ENCODE measurements around the gene OGFOD3.

OGFOD3 gene

DNA sequence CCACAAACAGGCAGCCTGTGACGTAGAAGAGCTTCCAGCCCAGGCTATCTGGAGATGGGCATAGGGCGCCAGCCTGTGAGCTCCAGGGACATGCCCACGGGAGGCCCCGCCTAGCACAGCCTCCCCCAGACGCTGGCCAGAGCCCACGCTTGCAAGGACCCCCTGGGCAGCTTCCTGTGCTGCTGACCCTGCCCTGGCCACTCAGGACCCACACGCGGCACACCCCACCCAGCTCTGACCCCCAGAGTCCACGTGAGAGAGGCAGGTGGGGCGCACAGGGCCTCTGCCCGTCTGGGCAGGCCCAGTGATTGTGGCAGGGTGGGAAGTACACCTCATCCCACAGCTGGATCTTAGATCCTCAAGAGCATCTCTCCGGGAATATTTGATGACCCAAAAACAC lies 28.3 kb upstream of the OGFOD3 start:
- DNase-seq (ENCODE audit: low spot score), result no peak

DNA sequence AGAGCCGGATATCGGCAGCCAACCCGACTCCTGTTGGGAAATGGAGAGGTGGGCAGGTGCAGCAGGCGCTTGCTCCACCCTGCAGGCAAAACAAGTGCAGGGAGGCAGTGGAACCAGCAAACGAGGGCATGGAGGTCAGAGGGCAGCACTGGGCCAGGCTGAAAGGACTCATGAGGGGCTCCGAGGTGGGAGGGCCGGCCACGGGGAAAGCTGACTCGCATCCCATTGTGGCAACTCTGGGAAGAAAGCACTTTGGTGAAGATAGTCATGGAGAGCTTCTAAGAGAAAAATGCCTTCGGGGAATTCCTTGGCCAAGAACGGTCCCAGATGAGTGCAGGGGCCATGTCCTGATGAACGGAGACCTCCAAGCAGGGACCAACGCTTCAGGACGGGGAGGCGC lies 27.7 kb upstream of the OGFOD3 start:
- no peak for DNase-seq (ENCODE audit: low spot score)

DNA sequence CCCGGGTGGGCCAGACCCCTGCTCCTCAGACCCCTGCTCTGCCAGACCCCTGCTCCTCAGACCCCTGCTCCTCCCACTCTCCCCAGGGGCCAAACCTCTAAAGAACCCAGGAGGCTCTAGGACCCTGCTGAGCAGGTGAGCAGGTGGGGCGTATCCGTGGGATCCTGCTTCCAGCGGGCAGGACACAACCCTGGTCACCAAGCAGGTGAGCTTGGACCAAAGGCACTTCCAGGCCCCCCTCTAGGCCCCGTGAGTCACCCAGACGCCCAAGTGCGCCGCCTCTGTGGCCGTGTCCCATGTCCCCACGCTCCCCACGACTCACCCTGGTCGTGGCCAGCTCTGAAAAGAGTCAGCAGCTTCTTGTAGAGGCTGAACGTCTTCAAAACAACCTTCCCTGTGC lies 27.2 kb upstream of the OGFOD3 start:
- no peak for DNase-seq (ENCODE audit: low spot score)

DNA sequence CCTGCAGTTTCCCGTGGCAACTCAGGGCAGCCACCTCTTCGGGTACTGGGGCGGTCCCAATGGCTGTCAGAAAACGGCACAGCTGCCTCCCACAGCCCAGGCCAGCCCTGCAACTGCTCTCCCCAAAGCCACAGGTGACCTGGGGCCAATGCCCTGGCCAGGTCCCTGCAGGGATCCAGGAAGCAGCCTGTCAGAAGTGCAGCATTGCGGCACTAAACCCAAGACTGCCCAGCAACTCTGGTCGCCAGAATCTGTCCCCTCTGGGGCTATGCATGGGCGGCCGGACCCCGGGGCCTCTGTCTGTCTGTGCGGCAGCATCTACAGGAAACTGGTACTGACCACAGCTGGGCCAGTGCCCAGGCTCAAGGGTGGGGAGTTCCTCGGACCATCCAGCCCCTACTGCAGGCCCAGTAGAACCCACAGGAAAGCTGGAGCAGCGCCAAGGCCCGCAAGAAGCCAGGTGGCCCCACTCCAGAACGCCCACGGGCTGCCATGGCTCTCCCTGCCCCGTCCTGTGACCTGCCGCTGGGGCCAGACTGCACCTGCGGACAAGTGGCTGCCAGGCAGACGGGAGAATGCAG lies 26.6 kb upstream of the OGFOD3 start:
- DNase-seq (ENCODE audit: low spot score), result no peak

DNA sequence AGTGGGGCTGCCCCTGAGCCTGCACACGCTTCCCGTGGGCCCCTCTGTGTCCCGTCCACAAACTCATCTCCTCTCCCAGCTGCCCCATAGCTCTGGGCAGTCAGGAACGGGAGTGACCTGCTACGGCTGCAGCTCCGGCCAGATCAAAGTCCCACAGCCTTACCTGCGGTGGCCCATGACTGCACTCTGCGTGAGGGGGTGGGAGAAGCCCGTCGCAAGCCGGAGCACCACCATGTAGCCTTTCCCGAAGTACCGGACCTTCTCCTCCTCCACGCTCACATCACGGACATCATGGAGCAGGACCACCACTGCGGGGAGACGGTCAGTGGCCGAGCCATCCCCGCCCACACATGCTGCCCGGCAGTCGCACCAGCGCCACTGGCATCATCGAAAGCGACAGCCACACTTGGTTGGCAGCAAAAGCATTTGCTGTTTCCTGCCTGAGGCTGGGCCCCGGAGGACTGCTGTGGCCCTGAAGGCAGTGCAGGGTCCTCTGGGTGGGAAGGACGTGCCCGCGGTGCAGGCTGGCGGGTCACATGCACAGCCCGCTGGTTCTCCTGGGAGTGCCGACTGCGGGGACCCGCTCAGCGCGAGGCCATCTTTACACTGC lies 26.0 kb upstream of the OGFOD3 start:
- no peak for DNase-seq (ENCODE audit: low spot score)

DNA sequence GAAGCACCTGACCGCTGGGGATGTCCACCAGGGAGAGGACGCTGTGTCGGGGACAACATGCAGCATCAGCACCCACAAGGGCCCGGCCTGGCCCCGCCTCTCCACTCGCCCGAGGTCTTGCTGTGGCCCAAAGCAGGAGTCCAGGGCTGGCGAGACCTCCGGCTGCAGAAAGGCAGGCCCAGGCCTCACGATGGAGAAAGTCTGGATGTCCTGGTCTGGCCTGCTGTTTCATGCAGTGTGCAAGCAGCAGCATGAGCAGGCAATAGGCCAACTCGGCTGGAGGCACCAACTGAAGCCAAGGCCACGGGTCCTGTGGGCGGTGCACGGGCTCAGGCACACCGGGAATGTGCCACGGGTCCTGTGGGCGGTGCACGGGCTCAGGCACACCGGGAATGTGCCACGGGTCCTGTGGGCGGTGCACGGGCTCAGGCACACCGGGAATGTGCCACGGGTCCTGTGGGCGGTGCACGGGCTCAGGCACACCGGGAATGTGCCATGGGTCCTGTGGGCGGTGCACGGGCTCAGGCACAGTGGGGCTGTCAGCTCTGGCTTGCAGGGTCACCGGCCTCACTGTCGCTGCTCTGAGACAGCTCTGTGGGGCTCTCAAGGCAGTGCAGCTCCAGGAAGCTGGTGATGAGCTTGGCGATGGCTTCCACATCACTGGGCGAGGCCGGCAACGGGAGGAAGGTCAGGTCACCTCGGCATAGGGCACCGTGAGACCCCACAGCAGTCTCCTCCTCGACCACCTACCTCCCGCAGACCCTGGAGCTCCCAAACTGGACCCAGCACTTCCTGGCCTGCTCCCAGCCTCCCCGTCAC lies 25.3 kb upstream of the OGFOD3 start:
- DNase-seq (ENCODE audit: low spot score), result no peak

DNA sequence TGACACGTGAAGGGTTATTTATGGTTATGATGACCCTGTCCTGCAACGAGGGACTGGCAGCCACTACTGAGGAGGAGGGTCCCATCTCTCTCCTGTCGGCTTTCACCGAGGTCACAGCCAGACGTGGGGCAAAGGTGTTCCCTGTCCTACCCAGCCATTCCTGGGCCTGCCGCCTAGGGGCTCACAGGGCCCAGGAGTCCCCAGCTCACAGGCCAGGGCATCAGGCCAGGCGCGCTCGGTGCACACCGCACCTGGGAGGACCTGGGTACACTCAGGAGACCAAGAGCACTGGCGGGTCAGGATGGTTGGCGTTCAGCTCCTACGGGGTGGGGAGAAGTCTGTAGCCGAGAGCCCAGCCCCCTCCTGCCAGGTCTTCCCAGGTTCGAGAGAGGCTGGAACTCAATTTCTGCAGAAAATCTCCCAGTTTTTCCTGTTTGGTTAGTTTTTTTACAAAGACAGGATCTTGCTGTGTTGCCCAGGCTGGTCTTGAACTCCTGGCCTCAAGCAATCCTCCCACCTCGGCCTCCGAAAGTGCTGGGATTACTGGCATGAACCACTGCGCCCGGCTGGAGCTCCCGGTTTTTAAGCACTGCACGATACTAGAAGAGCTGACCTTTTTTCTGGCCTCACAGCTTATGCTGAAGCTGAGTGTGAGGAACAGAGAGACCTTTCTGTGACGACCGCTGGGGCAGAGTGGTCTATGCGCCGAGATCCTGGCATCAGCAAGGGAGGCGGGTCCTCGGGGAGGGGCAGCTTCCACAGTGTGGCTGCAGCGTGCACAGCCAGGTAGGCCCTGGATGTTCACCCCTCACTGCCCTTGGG lies 24.5 kb upstream of the OGFOD3 start:
- no peak for DNase-seq (ENCODE audit: low spot score)

DNA sequence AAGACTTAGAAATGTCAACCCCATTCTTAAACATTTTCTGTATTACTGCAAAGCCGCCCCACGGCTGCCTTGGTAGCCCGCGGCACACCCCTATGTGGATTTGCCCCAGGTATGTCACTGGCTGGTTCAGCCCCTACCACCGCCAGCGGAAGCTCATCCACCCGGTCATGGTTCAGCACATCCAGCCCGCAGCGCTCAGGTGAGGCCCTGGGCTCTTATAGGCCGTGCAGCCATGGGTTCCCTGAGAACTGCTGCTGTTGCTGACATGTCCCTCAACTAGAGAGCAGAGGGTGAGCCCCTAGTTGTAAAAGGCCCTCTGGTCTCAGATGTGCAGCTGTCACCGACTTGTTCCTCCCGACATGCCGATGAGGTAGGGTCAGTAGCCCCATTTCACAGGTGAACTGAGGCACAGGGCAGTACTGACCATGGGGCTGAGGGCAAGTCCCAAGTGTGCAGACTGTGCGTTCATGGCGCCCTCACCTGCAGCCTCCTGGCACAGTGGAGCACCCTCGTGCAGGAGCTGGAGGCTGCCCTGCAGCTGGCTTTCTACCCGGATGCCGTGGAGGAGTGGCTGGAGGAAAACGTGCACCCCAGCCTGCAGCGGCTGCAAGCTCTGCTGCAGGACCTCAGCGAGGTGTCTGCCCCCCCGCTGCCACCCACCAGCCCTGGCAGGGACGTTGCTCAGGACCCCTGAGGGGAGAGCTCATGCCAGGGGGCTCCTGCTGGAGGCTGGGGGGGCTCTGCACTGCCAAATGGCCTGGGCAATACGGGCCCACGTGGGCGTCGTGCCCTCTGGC lies 23.5 kb upstream of the OGFOD3 start:
- no peak for DNase-seq (ENCODE audit: low spot score)

DNA sequence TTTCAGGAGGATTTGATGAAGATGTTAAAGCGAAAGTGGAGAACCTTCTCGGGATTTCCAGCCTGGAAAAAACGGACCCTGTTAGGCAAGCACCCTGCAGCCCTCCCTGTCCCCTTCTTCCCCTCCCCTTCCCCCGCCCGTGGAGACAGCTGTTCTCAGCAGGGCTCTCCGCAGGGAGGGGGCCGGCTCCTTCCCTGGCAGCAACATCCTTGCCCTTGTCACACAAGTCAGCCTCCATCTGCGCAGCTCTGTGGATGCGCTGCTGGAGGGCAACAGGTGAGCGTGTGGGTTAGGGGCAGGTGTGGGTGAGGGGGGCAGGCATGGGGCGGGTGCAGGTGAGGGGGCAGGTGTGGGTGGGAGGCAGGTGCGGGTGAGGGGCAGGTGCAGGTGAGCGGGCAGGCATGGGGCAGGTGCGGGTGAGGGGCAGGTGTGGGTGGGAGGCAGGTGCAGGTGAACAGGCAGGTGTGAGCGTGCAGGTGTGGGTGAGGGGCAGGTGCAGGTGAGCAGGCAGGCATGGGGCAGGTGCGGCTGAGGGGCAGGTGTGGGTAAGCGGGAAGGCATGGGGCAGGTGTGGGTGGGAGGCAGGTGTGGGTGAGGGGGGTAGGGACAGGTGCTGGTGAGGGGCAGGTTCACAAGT lies 22.7 kb upstream of the OGFOD3 start:
- DNase-seq (ENCODE audit: low spot score), result no peak

DNA sequence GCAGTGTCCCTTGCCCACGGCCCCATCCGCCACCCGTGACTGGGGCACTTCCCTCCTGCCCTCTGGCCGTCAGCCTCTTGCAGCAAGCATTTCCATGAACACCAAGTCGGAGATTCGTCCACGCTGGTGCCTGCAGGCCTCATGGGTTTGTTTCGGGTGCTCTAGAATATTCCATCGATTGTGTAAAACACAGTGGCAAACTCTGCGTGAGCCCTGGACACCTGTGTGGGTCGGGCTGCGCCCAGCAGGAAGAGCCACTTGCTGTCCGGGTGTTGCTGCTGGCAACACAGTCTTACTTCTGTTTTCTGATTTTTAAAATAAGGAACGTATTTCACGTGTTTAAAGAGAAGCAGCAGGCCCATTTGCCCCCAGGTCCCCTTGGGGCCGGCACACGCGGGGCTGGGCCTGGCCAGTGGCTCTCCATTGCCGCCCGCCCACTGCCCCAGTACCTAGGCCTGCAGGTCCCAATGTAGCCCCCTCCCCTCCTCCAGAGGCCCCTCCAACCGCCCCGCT lies 22.1 kb upstream of the OGFOD3 start:
- DNase-seq (ENCODE audit: low spot score), result no peak

DNA sequence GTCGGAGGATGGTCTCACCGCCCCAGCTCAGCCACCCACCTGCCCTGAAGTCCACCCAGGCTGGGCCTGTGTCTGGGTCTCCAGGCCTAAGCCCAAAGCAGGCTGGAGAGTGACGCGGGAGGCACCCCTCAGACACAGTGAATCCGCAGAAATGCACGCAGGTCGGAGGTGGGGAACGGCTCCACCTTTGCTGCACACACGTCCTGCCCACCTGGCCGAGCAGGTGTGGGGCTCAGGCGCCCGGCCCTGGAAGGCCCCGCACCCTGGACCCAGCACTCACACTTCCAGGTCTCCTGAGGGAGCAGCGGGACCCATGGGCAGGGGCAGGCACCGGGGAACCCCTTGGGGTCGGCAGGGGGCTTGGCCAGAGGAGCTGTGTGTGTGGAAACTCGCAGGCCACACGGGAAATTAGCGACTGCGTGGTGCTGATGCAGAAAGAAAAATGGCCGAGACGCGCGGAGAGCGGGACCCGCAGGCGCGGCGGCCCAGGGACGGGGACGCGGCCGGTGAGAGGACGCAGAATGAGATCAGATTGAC lies 21.5 kb upstream of the OGFOD3 start:
- DNase-seq (ENCODE audit: low spot score), result no peak

DNA sequence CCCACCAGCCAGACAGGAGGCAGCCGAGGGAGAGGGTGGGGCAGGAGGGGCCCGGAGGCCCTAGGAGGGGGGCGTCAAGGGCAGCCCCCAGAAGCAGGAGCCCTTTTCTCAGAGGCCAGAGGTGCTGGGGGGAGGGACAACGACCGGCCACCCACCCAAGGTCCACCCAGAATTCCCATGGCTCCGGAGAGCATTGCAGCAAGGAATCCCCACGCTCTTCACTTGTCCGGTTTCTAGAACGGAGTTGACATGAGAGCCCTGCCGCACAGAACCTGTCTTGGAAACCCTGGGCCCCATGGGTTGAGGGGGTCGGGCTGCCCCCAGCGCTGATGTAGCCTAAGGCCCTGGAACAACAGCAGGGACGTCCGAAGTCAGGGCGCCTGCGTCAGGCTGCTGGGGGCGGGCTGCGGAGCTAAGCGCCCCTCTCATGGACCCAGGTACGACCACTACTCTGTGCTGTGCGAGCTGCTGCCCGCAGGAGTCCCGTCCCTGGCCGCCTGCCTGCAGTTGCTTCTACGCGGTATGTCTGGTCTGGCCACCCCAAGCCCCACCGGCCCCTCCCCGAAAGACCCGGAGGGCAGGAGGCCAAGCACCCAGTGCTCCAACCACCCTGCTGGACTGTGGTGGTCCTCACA lies 20.9 kb upstream of the OGFOD3 start:
- DNase-seq (ENCODE audit: low spot score), result no peak

DNA sequence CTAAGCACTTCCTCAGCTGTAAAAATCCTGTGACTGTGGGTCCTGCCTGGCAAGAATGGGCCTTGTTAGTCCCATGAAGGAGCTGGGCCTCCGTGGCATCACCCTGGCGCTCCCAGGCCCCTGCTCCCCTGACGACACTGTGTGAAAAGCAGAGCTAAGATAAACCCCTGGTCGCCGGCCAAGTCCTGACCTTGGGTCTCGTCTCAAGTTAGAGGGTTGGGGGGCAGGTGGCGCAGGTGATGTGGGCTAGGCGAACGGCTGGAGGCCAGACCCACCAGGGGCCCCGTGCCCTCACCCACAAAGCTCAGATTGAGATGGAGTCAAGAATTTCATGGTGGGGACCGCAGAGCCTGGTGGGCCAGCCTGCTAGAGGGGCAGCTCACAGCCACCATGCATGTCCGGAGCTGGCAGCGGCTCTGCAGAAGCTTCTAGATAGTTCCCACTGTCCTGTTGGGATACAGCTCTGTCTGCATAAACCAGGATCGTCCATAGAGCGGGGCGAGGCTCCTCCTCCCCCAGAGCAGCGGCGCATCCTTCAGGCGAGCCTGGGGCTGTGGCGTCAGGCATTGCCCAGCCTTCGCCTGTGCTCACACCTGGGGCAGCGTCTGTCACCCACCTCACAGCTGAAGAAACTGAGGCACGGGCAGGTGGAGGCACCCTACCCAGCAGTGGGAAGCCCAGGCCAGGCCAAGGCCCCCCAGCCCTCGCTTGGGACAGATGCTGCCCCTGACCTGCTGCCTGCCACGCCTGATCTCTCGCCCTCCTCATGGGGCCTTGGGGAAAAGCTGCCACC lies 20.2 kb upstream of the OGFOD3 start:
- no peak for DNase-seq (ENCODE audit: low spot score)

DNA sequence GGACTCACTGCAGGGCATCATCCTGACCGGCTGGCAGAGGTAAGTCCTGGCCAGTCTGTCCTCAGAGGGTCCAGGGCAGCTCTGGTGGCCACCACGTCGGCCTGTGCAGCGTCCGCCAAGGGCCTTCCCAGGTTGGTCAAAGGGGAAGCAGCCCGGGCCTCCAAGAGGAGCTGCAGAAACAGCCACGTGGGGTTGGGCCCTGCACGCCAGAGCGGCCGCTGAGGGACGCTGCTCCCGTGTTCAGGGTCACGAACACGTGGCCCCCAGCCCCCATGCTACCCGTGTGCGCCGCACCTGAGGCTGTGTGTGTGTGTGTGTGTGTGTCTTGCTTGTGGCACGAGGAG lies 18.9 kb upstream of the OGFOD3 start:
- no peak for DNase-seq (ENCODE audit: low spot score)

DNA sequence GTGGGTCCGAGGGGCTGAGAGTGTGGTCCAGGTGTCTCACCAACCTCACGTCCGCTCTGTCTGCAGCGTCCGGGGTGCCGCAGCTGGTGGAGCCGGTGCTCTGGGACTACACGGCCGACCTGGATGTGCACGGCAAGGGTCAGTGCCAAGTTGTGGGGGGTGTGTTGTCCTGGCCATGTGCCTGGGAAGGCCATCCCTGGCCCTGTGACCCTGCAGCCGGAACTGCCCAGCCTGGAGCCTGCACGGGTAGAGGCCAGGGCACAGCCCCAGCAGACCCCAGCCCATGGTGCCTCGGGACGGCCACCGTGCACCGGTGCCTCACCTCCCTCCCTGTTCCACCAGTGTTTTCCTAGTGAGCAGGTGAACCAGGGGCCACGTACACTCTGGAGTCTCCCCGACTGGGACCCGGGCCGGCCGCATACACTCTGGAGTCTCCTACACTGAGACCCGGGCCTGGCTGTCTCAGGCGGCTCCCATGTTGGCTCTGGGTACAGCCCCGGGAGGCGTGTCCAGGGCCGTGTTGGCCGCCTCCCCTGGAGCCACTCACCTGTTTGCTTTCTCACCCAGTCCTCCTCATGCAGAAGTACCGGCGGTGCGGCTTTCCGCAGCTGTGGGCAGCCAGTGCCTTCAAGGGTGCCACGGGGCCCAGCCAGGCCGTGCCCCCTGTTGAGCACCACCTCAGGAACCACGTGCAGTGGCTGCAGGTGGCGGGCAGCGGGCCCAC lies 18.4 kb upstream of the OGFOD3 start:
- no peak for DNase-seq (ENCODE audit: low spot score)

DNA sequence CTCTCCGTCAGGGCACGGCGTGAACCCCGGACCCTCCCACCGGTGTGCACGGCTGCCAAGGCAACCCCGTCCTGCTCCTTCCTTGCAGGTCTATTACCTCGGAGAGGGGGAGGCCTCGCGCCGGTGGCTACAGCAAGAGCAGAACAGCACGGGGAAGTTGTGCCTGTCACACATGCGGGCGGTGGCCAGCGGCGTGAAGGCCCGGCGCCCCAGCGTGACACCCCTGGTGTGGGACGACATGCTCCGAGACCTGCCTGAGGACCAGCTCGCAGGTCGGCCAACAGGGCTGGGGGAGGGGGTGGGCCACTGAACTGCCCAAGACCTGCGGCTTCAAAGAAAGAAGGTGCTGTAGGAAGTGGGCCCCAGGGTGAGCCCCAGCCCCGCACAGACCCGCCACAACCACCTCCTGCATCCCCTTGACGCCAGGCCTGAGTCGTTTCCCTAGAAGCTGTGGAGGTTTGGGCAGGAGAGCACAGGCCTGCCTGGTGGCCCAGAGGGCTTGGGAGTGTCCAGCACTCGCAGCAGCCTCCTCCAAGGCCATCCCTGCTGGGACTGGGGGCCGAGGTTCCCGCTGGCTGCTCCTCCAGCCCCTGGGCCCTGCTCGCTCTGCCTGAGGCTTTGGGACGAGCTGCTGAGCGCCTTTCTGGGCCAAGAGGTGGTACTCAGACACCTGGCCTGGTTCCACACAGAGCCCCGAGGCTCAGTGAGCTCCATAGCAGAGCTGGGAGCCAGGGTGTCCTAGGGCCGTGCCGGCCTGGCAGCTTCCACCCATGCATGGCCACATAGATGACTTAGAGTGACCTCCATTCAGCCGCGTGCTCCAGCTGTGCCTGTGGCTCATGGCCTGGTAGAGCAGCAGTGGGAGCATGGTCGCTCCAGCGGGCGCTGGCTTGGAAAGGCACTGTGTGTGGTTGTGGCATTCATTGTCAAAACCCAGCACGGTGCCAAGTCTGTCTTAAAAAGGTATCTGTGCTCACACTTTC lies 17.5 kb upstream of the OGFOD3 start:
- DNase-seq (ENCODE audit: low spot score), result no peak

DNA sequence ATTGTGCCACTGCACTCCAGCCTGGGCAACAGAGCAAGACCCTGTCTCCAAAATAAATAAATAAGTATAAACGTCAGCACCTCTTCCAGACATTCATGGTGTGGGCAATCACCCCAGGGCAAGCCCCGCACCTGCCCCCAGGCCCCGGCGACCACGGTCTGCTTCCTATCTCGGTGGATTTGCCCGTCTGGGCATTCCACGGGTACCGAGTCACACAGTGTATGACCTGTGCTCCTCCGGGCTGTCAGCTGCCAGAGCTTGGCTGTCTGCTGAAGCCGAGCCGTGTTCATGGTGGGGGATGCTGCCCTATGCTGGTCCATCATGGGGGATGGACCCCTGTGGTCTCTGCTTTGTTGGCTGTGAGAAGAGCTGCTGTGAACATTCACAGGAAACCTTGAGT lies 16.7 kb upstream of the OGFOD3 start:
- DNase-seq (ENCODE audit: low spot score), result no peak

DNA sequence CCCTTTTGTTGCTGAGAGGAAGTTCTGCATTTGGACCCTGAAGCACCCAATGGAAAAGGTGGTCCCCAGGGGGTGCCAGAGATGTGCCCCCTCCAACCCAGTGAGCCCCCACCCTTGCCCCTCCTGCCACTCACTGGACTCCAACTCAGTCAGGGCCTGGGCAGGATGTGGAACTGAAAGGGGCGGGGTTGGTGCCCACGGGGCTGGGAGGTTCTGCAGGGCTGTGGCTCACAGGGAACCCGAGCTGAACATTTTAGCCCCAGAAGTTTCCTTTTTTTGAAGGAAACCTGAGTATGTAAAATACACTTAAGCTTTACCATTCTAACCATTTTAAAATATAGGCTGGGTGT lies 15.8 kb upstream of the OGFOD3 start:
- DNase-seq (ENCODE audit: low spot score), result no peak
